ENCODE measurements around the gene ERV3-1.
"Not testable (repeated sequence)": the region's sequence is repeated elsewhere in the genome, so short reads cannot be mapped to it uniquely, and the experiment has no call there.

ERV3-1 gene

GRCh38 chr7:64946772-64947171, 59.7 kb downstream of the ERV3-1 start:
- peaks cover 0 to 30% (median 5%) of the 10 kb centered on the region in 5 donors for H3K27me3 ChIP-seq (ENCODE audit: control insufficient read depth in 5 of 5, insufficient read depth in 4 of 5, low read length in 5 of 5)
- peak overlapping the region in 3 of 5 donors; percentile 48 to 59 (median 57) for H3K4me3 ChIP-seq (ENCODE audit: low read depth in 1 of 5, low read length in 5 of 5)
- H3K9me3 ChIP-seq (ENCODE audit: control insufficient read depth in 5 of 5, low read length in 5 of 5) = no peaks in the 10 kb centered on the region
- H3K36me3 ChIP-seq (ENCODE audit: control insufficient read depth in 5 of 5, insufficient read depth in 5 of 5, low read length in 5 of 5) = no peaks in the 10 kb centered on the region
- H3K4me1 ChIP-seq (ENCODE audit: control insufficient read depth in 5 of 5, insufficient read depth in 5 of 5, low read length in 5 of 5) = peaks cover 0 to 20% (median 13%) of the 10 kb centered on the region in 5 donors
- H3K27ac ChIP-seq (ENCODE audit: low read depth, low read length) = no peak overlapping the region
- H3K9ac ChIP-seq (ENCODE audit: low read length in 5 of 5) = peak overlapping the region in 1 of 5 donors; percentile 52

GRCh38 chr7:64945503-64946175, 60.8 kb downstream of the ERV3-1 start:
- H3K4me1 ChIP-seq (ENCODE audit: control insufficient read depth in 5 of 5, insufficient read depth in 5 of 5, low read length in 5 of 5) = peaks cover 0 to 15% (median 13%) of the 10 kb centered on the region in 5 donors
- H3K27ac ChIP-seq (ENCODE audit: low read depth, low read length) = no peak overlapping the region
- H3K4me3 ChIP-seq (ENCODE audit: low read depth in 1 of 5, low read length in 5 of 5) = no peak overlapping the region
- peaks cover 0 to 30% (median 5%) of the 10 kb centered on the region in 5 donors for H3K27me3 ChIP-seq (ENCODE audit: control insufficient read depth in 5 of 5, insufficient read depth in 4 of 5, low read length in 5 of 5)
- no peak overlapping the region for H3K9ac ChIP-seq (ENCODE audit: low read length in 5 of 5)
- no peaks in the 10 kb centered on the region for H3K36me3 ChIP-seq (ENCODE audit: control insufficient read depth in 5 of 5, insufficient read depth in 5 of 5, low read length in 5 of 5)
- no peaks in the 10 kb centered on the region for H3K9me3 ChIP-seq (ENCODE audit: control insufficient read depth in 5 of 5, low read length in 5 of 5)

GRCh38 chr7:64944667-64945502, 61.6 kb downstream of the ERV3-1 start:
- not testable (repeated sequence) for H3K4me3 ChIP-seq (ENCODE audit: low read depth in 1 of 5, low read length in 5 of 5); H3K9ac ChIP-seq (ENCODE audit: low read length in 5 of 5); H3K9me3 ChIP-seq (ENCODE audit: control insufficient read depth in 5 of 5, low read length in 5 of 5); H3K36me3 ChIP-seq (ENCODE audit: control insufficient read depth in 5 of 5, insufficient read depth in 5 of 5, low read length in 5 of 5); H3K27ac ChIP-seq (ENCODE audit: low read depth, low read length)
- peaks cover 0 to 30% (median 5%) of the 10 kb centered on the region in 5 donors for H3K27me3 ChIP-seq (ENCODE audit: control insufficient read depth in 5 of 5, insufficient read depth in 4 of 5, low read length in 5 of 5)
- H3K4me1 ChIP-seq (ENCODE audit: control insufficient read depth in 5 of 5, insufficient read depth in 5 of 5, low read length in 5 of 5) = peaks cover 0 to 15% (median 13%) of the 10 kb centered on the region in 5 donors
